ENCODE results near the gene RAB11FIP4.

DNA sequence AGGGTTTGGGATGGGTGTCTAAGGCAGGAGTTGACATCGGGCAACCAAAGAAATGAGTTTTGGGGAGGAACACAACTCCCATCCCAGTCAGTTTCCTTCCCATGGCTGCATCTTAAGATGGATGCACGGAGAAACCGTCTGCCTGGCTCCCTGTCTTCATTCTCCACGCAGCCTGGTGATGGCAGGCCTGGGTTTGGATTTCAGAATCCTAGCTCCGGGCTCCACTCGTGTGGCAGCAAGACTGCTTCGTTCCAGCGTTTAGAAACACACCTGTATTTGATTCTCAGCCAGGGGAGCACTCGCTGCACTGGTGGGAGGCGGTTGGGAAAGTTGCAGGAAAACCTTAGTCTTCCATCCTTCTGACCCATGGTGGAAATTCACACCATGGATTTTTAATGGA, 141.1 kb downstream of the RAB11FIP4 start:
- TF ChIP-seq POLR2AphosphoS5 (IDR thresholded peaks at IDR 0.05; ENCODE audit: low read depth, low read length): no peak
- TF ChIP-seq POLR2A (IDR thresholded peaks at IDR 0.05; ENCODE audit: low read depth, low read length): no peak
